Activated B cell treated with CpG ODN at 0.5 μM for 24 hours (primary cell): ENCODE data around the gene SRRM5. TPM values are rescaled to one million over a fixed set of nuclear protein-coding genes. Genes with fewer than 3 reads are reported as not detected.

Experiments used
- ATAC-seq: fragments of 200-7000 bp; cut with Tn5 transposase; one replicate; pipeline ENCODE4 v1.10.0; 2021; ENCODE audit warnings: low read depth, mild to moderate bottlenecking, moderate library complexity
- CTCF ChIA-PET: fragments of 350-600 bp; sonication (Branson Sonifier 250); formaldehyde crosslinking; loops from one replicate; lab custom pipeline; 2021; ENCODE audit warnings: antibody characterized with exemption; lab: Charles Lee
- POLR2A ChIA-PET: fragments of 350-600 bp; sonication (Branson Sonifier 250); formaldehyde crosslinking; loops from one replicate; lab custom pipeline; 2021; ENCODE audit warnings: antibody characterized with exemption; lab: Charles Lee
- DNase-seq: peaks from one replicate; pipeline ENCODE4 v3.0.0; 2022
- H3K27ac Mint-ChIP-seq: one replicate; pipeline ENCODE4 v1.8.0; 2020; ENCODE audit warnings: mixed read lengths
- H3K27me3 Mint-ChIP-seq: one replicate; pipeline ENCODE4 v1.8.0; 2021; ENCODE audit warnings: mixed read lengths
- H3K36me3 Mint-ChIP-seq: one replicate; pipeline ENCODE4 v1.8.0; 2021; ENCODE audit warnings: low read depth, mixed read lengths
- H3K4me1 Mint-ChIP-seq: one replicate; pipeline ENCODE4 v1.8.0; 2021; ENCODE audit warnings: mixed read lengths
- H3K4me3 Mint-ChIP-seq: one replicate; pipeline ENCODE4 v1.8.0; 2020; ENCODE audit warnings: mild to moderate bottlenecking, mixed read lengths
- H3K9me3 Mint-ChIP-seq: one replicate; pipeline ENCODE4 v1.8.0; 2020; ENCODE audit warnings: mixed read lengths
- CTCF ChIP-seq: fragments of 200-600 bp; IDR thresholded peaks from one replicate; pipeline ENCODE4 v1.8.0; 2022; ENCODE audit warnings: antibody characterized with exemption, mild to moderate bottlenecking
- intact Hi-C: fragments of 100-400 bp; cut with micrococcal nuclease; formaldehyde crosslinking; loops from one replicate; pipeline ENCODE4 v1.15.1; 2024
- total RNA-seq: library from RNA; stranded (reverse); gene quantifications from 2 replicates; pipeline ENCODE4 v1.2.3, GENCODE V29; 2022

The SRRM5 gene
- total RNA-seq, 1 donor from 2014 or later = 0.29 TPM

- H3K36me3 Mint-ChIP-seq = peaks cover 25% of the 10 kb centered on the region
- peak overlapping the region; percentile 96 for H3K4me3 Mint-ChIP-seq
- ChIA-PET CTCF (interaction anchor here (1.5 to 2.6 kb wide), 5 partner anchors 19 to 235 kb away, joined by 3 to 17 read pairs (median 7); partner anchors contain the start of genes IRGQ and ZNF576), POLR2A (interaction anchor here (0.6 to 2.0 kb wide), 8 partner anchors 9 to 1369 kb away, joined by 3 to 13 read pairs (median 6); partner anchors contain the start of genes IRGQ, ZNF575 and ZNF576)
- peaks cover 42% of the 10 kb centered on the region for H3K4me1 Mint-ChIP-seq
- DNase-seq (no peak), ATAC-seq (no peak)
- H3K9me3 Mint-ChIP-seq = no peaks in the 10 kb centered on the region
- H3K27me3 Mint-ChIP-seq = no peaks in the 10 kb centered on the region
- H3K27ac Mint-ChIP-seq = peak overlapping the region; percentile 92
- intact Hi-C loops = loop anchor here (1.0 kb wide), 3 partner anchors 12 to 45 kb away; partner anchors contain the start of genes IRGQ, ZNF428 and ZNF576
- TF ChIP-seq CTCF = no peak
Observed at GRCh38 chr19:43574424-43575155, 37.3 kb upstream of the SRRM5 start.

GRCh38 chr19:43575156-43575950, 36.5 kb upstream of the SRRM5 start, which contains the start of the genes PINLYP and XRCC1:
Gene PINLYP (plus strand): TSS chr19:43575801. CDS start chr19:43577192, 1,391 bp downstream.
Gene XRCC1 (minus strand): TSS chr19:43575527. CDS start chr19:43575458, 69 bp downstream.
- H3K36me3 Mint-ChIP-seq = peaks cover 25% of the 10 kb centered on the region
- peaks cover 44% of the 10 kb centered on the region for H3K4me1 Mint-ChIP-seq
- intact Hi-C loops = loop anchor here (1.0 kb wide), 3 partner anchors 13 to 44 kb away; partner anchors contain the start of genes IRGQ, ZNF428 and ZNF576
- no peaks in the 10 kb centered on the region for H3K9me3 Mint-ChIP-seq
- H3K27me3 Mint-ChIP-seq = no peaks in the 10 kb centered on the region
- H3K27ac Mint-ChIP-seq = peak within 1 kb of the TSS; percentile 92
- ChIA-PET POLR2A (interaction anchor here (0.6 to 2.0 kb wide), 9 partner anchors 10 to 1368 kb away, joined by 3 to 13 read pairs (median 6); partner anchors contain the start of genes IRGQ, ZNF575 and ZNF576), CTCF (interaction anchor here (1.5 to 2.6 kb wide), 5 partner anchors 19 to 234 kb away, joined by 3 to 17 read pairs (median 7); partner anchors contain the start of genes IRGQ and ZNF576)
- peak within 1 kb of the TSS; percentile 96 for H3K4me3 Mint-ChIP-seq
- TF ChIP-seq CTCF = no peak
- DNase-seq (peak; percentile 87), ATAC-seq (peak; percentile 97)

GRCh38 chr19:43575955-43576878, 35.7 kb upstream of the SRRM5 start:
- ChIA-PET CTCF (interaction anchor here (1.5 to 2.6 kb wide), 3 partner anchors 18 to 234 kb away, joined by 3 to 8 read pairs (median 7); partner anchors contain the start of genes IRGQ and ZNF576), POLR2A (interaction anchor here (0.6 to 2.0 kb wide), 2 partner anchors 17 to 20 kb away, joined by 5 to 13 read pairs; partner anchors contain the start of genes IRGQ and ZNF576)
- Mint-ChIP-seq H3K36me3 (peaks cover 21% of the 10 kb centered on the region), H3K4me1 (peaks cover 40% of the 10 kb centered on the region), H3K27me3 (no peaks in the 10 kb centered on the region), H3K27ac (no peak overlapping the region), H3K9me3 (no peaks in the 10 kb centered on the region), H3K4me3 (peak overlapping the region; percentile 64)
- intact Hi-C loops = loop anchor here (1.0 kb wide), 4 partner anchors 14 to 113 kb away; partner anchors contain the start of genes IRGQ, ZNF428 and ZNF576
- DNase-seq = no peak
- no peak for ATAC-seq
- TF ChIP-seq CTCF = no peak

GRCh38 chr19:43578787-43579186, 33.1 kb upstream of the SRRM5 start:
- ChIA-PET CTCF (no interaction called here), POLR2A (no interaction called here)
- DNase-seq (no peak), ATAC-seq (no peak)
- no peaks in the 10 kb centered on the region for H3K9me3 Mint-ChIP-seq
- no peak for TF ChIP-seq CTCF
- H3K4me1 Mint-ChIP-seq = peaks cover 55% of the 10 kb centered on the region
- peaks cover 8% of the 10 kb centered on the region for H3K36me3 Mint-ChIP-seq
- H3K4me3 Mint-ChIP-seq = no peak overlapping the region
- H3K27me3 Mint-ChIP-seq = no peaks in the 10 kb centered on the region
- intact Hi-C loops = no loop called here
- no peak overlapping the region for H3K27ac Mint-ChIP-seq
